H1 (cell line): ENCODE measurements around the gene SLC9B2. TPM values are rescaled to one million over a fixed set of nuclear protein-coding genes. Genes with fewer than 3 reads are reported as not detected.

Experiments used
- CTCF ChIA-PET: fragments of 300-600 bp; sonication (Branson Sonifier 250); formaldehyde crosslinking; loops from one replicate; lab custom pipeline; 2021; ENCODE audit not compliant: partially characterized antibody; lab: Charles Lee
- POLR2A ChIA-PET: fragments of 300-600 bp; sonication (Branson Sonifier 250); formaldehyde crosslinking; loops from one replicate; lab custom pipeline; 2021; ENCODE audit warnings: inconsistent platforms; ENCODE audit not compliant: partially characterized antibody; lab: Charles Lee
- DNase-seq, 2 experiments: peaks; one replicate each; pipeline versions ENCODE4 v3.0.0 to v3.0.0-alpha.2; 2010 to 2022; ENCODE audit warnings: low spot score in 2 of 2, low read depth in 1 of 2, mixed read lengths in 1 of 2
- FAIRE-seq: peaks from 2 replicates; lab custom pipeline; 2011; peaks lifted over from hg19 to GRCh38; lab: Jason Lieb, UNC
- H2AFZ ChIP-seq: 2 replicates; pipeline ENCODE4 v1.8.1; 2012; ENCODE audit warnings: low read length, inconsistent platforms
- H2AK5ac ChIP-seq: 2 replicates; pipeline ENCODE4 v1.6.1; 2013; ENCODE audit warnings: low read depth, low read length
- H2BK120ac ChIP-seq: replicated peaks from 2 replicates; pipeline ENCODE3; 2013; ENCODE audit warnings: low read depth, low read length, inconsistent platforms
- H2BK12ac ChIP-seq: 2 replicates; pipeline ENCODE4 v1.6.1; 2013; ENCODE audit warnings: low read depth, low read length
- H2BK15ac ChIP-seq: 2 replicates; pipeline ENCODE4 v1.6.1; 2013; ENCODE audit warnings: low read length
- H2BK20ac ChIP-seq: 2 replicates; pipeline ENCODE4 v1.6.1; 2013; ENCODE audit warnings: low read length
- H2BK5ac ChIP-seq: 2 replicates; pipeline ENCODE4 v1.6.1; 2013; ENCODE audit warnings: low read depth, low read length
- H3K14ac ChIP-seq: 2 replicates; pipeline ENCODE4 v1.6.1; 2013; ENCODE audit warnings: inconsistent platforms; ENCODE audit not compliant: insufficient read length
- H3K18ac ChIP-seq: 2 replicates; pipeline ENCODE4 v1.6.1; 2013; ENCODE audit warnings: low read length; ENCODE audit errors: extremely low read depth
- H3K23ac ChIP-seq: 2 replicates; pipeline ENCODE4 v1.6.1; 2013; ENCODE audit warnings: inconsistent platforms; ENCODE audit not compliant: insufficient read length
- H3K23me2 ChIP-seq: 2 replicates; pipeline ENCODE4 v1.6.1; 2013; ENCODE audit warnings: low read depth, low read length
- H3K27ac ChIP-seq: 2 replicates; pipeline ENCODE4 v1.6.1; 2011; ENCODE audit warnings: low read depth, low read length, inconsistent platforms
- H3K27me3 ChIP-seq, 4 experiments: replicated peaks in 1 of 4; 1 replicate in 1 of 4; 2 replicates in 3 of 4; pipeline versions ENCODE4 v1.6.1 to v1.8.1; 2011 to 2013; ENCODE audit warnings: low read length in 3 of 4, mild to moderate bottlenecking in 3 of 4, inconsistent platforms in 2 of 4, mixed read lengths in 2 of 4, moderate library complexity in 1 of 4; ENCODE audit not compliant: control insufficient read depth in 3 of 4, insufficient read depth in 3 of 4; ENCODE audit errors: extremely low read depth in 1 of 4
- H3K36me3 ChIP-seq, 4 experiments: 2 replicates each; pipeline versions ENCODE4 v1.6.1 to v1.8.1; 2011 to 2013; ENCODE audit warnings: mild to moderate bottlenecking in 4 of 4, low read length in 3 of 4, moderate library complexity in 2 of 4, control low read depth in 1 of 4, inconsistent platforms in 1 of 4; ENCODE audit not compliant: insufficient read depth in 4 of 4, control insufficient read depth in 2 of 4
- H3K4ac ChIP-seq: replicated peaks from 2 replicates; pipeline ENCODE3; 2013; ENCODE audit warnings: low read length, low read depth, mixed read lengths, inconsistent platforms; ENCODE audit not compliant: insufficient read length
- H3K4me1 ChIP-seq, 4 experiments: replicated peaks in 1 of 4; 1 replicate in 1 of 4; 2 replicates in 3 of 4; pipeline versions ENCODE4 v1.6.1 to v1.8.1; 2011 to 2013; ENCODE audit warnings: low read length in 3 of 4, inconsistent platforms in 2 of 4, mixed read lengths in 1 of 4; ENCODE audit not compliant: insufficient read depth in 4 of 4, control insufficient read depth in 3 of 4
- H3K4me2 ChIP-seq, 2 experiments: 2 replicates each; pipeline versions ENCODE4 v1.6.1 to v1.8.1; 2011 to 2013; ENCODE audit warnings: low read depth in 2 of 2, low read length in 2 of 2, control low read depth in 1 of 2, inconsistent platforms in 1 of 2, mild to moderate bottlenecking in 1 of 2; ENCODE audit not compliant: insufficient read depth in 1 of 2
- H3K4me3 ChIP-seq, 4 experiments: fragments of 200-600, 300-600 bp in 1 of 4; sonication (generic), shearing (Covaris generic), sonication (Bioruptor Twin) in 1 of 4; 2 replicates each; pipeline versions ENCODE4 v1.5.1 to v1.8.1; 2011 to 2016; ENCODE audit warnings: low read length in 4 of 4, low read depth in 3 of 4, control low read depth in 2 of 4, inconsistent platforms in 2 of 4, mild to moderate bottlenecking in 2 of 4, mixed read lengths in 1 of 4, moderate library complexity in 1 of 4; ENCODE audit not compliant: insufficient read depth in 2 of 4; ENCODE audit errors: extremely low read depth in 1 of 4
- H3K56ac ChIP-seq: replicated peaks from 2 replicates; pipeline ENCODE3; 2013; ENCODE audit warnings: low read depth, mild to moderate bottlenecking, mixed read lengths, low read length, inconsistent platforms; ENCODE audit not compliant: insufficient read length
- H3K79me1 ChIP-seq: 2 replicates; pipeline ENCODE4 v1.6.1; 2013; ENCODE audit warnings: low read depth, low read length, control low read depth
- H3K79me2 ChIP-seq, 2 experiments: 2 replicates each; pipeline versions ENCODE4 v1.6.1 to v1.8.1; 2012 to 2013; ENCODE audit warnings: low read length in 2 of 2, mild to moderate bottlenecking in 2 of 2, inconsistent platforms in 1 of 2; ENCODE audit not compliant: insufficient read depth in 2 of 2, control insufficient read depth in 1 of 2
- H3K9ac ChIP-seq, 4 experiments: replicated peaks in 1 of 4; 1 replicate in 1 of 4; 2 replicates in 3 of 4; pipeline versions ENCODE4 v1.6.1 to v1.8.1; 2011 to 2013; ENCODE audit warnings: low read depth in 3 of 4, low read length in 3 of 4, control low read depth in 2 of 4, mild to moderate bottlenecking in 2 of 4, moderate library complexity in 2 of 4, inconsistent platforms in 1 of 4; ENCODE audit errors: extremely low read depth in 1 of 4
- H3K9me3 ChIP-seq, 2 experiments: 2 replicates each; pipeline versions ENCODE4 v1.6.1 to v1.8.1; 2012 to 2013; ENCODE audit warnings: mild to moderate bottlenecking in 2 of 2, moderate library complexity in 2 of 2, control low read depth in 1 of 2, inconsistent platforms in 1 of 2, low read depth in 1 of 2, low read length in 1 of 2, mixed read lengths in 1 of 2; ENCODE audit not compliant: insufficient read depth in 2 of 2
- H4K20me1 ChIP-seq, 2 experiments: replicated peaks in 1 of 2; 2 replicates each; pipeline versions ENCODE3 to v1.8.1; 2011 to 2013; ENCODE audit warnings: inconsistent platforms in 2 of 2, low read length in 2 of 2, mild to moderate bottlenecking in 1 of 2; ENCODE audit not compliant: insufficient read depth in 2 of 2, control insufficient read depth in 1 of 2
- H4K5ac ChIP-seq: 2 replicates; pipeline ENCODE4 v1.6.1; 2013; ENCODE audit warnings: low read length, low read depth, mixed read lengths, inconsistent platforms; ENCODE audit not compliant: insufficient read length
- H4K8ac ChIP-seq: 2 replicates; pipeline ENCODE4 v1.8.0; 2013; ENCODE audit warnings: mild to moderate bottlenecking, moderate library complexity, low read length, inconsistent platforms; ENCODE audit not compliant: insufficient read depth; ENCODE audit errors: extremely low read depth
- H4K91ac ChIP-seq: replicated peaks from 2 replicates; pipeline ENCODE3; 2013; ENCODE audit warnings: low read length, mixed read lengths, inconsistent platforms; ENCODE audit not compliant: insufficient read length
- CBX5 ChIP-seq: fragments of 300-800, 300-1000 bp; sonication (generic); IDR thresholded peaks from 2 replicates; pipeline ENCODE4 v1.7.1; 2016; ENCODE audit warnings: antibody characterized with exemption, low read length, low read depth
- JUN ChIP-seq: IDR thresholded peaks from 2 replicates; pipeline ENCODE4 v1.6.1; 2011; ENCODE audit warnings: low read depth, mild to moderate bottlenecking, improper control_type of control experiment, low read length
- WGBS, 2 experiments: shearing (Covaris generic) in 1 of 2; methylation state at CpG; one replicate each; pipeline versions ENCODE4 v1.1.6 to v1.1.7; 2013 to 2015; ENCODE audit warnings: low lambda C conversion rate in 2 of 2, mixed read lengths in 2 of 2, inconsistent platforms in 1 of 2, low coverage in 1 of 2, missing lambda C conversion rate in 1 of 2; ENCODE audit not compliant: insufficient replicate concordance in 2 of 2, insufficient coverage in 1 of 2, insufficient read length in 1 of 2; ENCODE audit errors: extremely low coverage in 1 of 2, missing lambda C conversion rate in 1 of 2; 5-methylcytosine and 5-hydroxymethylcytosine counted together
- polyA plus RNA-seq, 7 experiments: library from polyadenylated mRNA; depleted of rRNA in 3 of 7; stranded (reverse) in 5 of 7; unstranded in 2 of 7; fragments of >200 nt in 5 of 7; fragments of 200-250 nt in 2 of 7; gene quantifications; 1 replicate in 5 of 7; 2 replicates in 1 of 7; 4 replicates in 1 of 7; pipeline versions ENCODE4 v1.2.1 to v1.2.3, GENCODE V29; 2011 to 2013; ENCODE audit warnings: missing spikeins in 2 of 7, mixed read lengths in 2 of 7
- total RNA-seq: library from RNA; stranded (reverse); fragmentation: NEBNext Ultra II Directional; extraction: Animal tissue kit (Norgen Biotek cat#: 25700); gene quantifications from 2 replicates; pipeline ENCODE4 v1.2.1, GENCODE V29; 2021

SLC9B2 gene
- total and polyA plus RNA-seq, 2 of the 8 experiments (the other 6 are each of a cell fraction or from before 2014, with no cell fraction given) = 3.2 to 5.2 TPM

- no peak overlapping the region for H3K23ac ChIP-seq
- DNase-seq (no peak), FAIRE-seq (no peak)
- no peak overlapping the region for H3K14ac ChIP-seq
- no peaks in the 10 kb centered on the region for H4K20me1 ChIP-seq
- H3K9me3 ChIP-seq = no peaks in the 10 kb centered on the region
- no peaks in the 10 kb centered on the region for H3K23me2 ChIP-seq
- no peak overlapping the region for H4K8ac ChIP-seq
- no peaks in the 10 kb centered on the region for H3K4me1 ChIP-seq
- H3K79me1 ChIP-seq = no peaks in the 10 kb centered on the region; the same call in 1 of the 2 replicates
- no peak overlapping the region for H2AFZ ChIP-seq
- H2AK5ac ChIP-seq = no peak overlapping the region
- H3K36me3 ChIP-seq = no peaks in the 10 kb centered on the region
- no peak overlapping the region for H3K56ac ChIP-seq
- H2BK15ac ChIP-seq = no peak overlapping the region
- no peak overlapping the region for H3K4me3 ChIP-seq
- H2BK120ac ChIP-seq = no peak overlapping the region
- H3K9ac ChIP-seq = no peak overlapping the region
- no peaks in the 10 kb centered on the region for H3K27me3 ChIP-seq
- H3K4me2 ChIP-seq = no peak overlapping the region
- H4K91ac ChIP-seq = no peak overlapping the region
- 84% methylated on average over 3 of the region's 3 CpGs; no CpG with 5 or more reads in 1 of the 2 experiments for WGBS, 2 experiments
- no peak overlapping the region for H2BK12ac ChIP-seq
- POLR2A ChIA-PET = no interaction called here
- CTCF ChIA-PET = interaction anchor here (0.6 to 1.7 kb wide), 8 partner anchors 10 to 707 kb away, joined by 3 to 8 read pairs (median 4); no protein-coding TSS in a partner anchor
- no peak overlapping the region for H3K4ac ChIP-seq
- H2BK20ac ChIP-seq = no peak overlapping the region
- no peak overlapping the region for H2BK5ac ChIP-seq
- H3K79me2 ChIP-seq = no peaks in the 10 kb centered on the region
- H4K5ac ChIP-seq = no peak overlapping the region
- TF ChIP-seq CBX5 = no peak
- TF ChIP-seq JUN = no peak
- no peak overlapping the region for H3K27ac ChIP-seq
- no peak overlapping the region for H3K18ac ChIP-seq
Observed at GRCh38 chr4:103052779-103053178, 23.8 kb downstream of the SLC9B2 start.
